AG09309 (cell line): ENCODE measurements around the gene DHRS7B.
A peak's percentile ranks its signal among the peaks of the same experiment; 100 is the strongest.

Source experiments
- DNase-seq: peaks from one replicate; pipeline ENCODE4 v3.0.0-alpha.2; 2010; ENCODE audit warnings: low read depth
- H3K4me3 ChIP-seq: 2 replicates; pipeline ENCODE4 v1.5.1; 2011; ENCODE audit warnings: mild to moderate bottlenecking, low read depth, low read length, moderate library complexity; ENCODE audit not compliant: control insufficient read depth
- TF ChIP-seq, protein P1 (sequence below): IDR thresholded peaks from 2 replicates; pipeline ENCODE4 v1.5.1; 2011; ENCODE audit warnings: mild to moderate bottlenecking, low read depth, low read length, inconsistent platforms; ENCODE audit not compliant: insufficient read depth, control insufficient read depth; ENCODE audit errors: missing control alignments

The DHRS7B gene

DNA sequence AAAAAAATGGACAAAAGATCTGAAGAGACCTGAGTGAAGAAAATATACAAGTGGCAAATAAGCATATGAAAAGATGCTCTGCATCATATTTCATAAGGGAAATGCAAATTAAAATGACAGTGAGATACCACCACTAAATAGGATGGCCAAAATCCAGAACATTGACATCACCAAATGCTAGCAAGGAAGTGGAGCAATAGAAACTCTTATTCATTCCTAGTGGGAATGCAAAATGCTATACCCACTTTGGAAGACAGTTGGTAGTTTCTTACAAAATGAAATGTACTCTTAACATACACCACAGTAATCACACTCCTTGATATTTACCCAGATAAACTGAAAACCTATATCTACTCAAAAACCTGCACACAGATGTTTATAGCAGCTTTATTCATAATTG lies 33.6 kb downstream of the DHRS7B start:
- TF ChIP-seq, protein P1, sequence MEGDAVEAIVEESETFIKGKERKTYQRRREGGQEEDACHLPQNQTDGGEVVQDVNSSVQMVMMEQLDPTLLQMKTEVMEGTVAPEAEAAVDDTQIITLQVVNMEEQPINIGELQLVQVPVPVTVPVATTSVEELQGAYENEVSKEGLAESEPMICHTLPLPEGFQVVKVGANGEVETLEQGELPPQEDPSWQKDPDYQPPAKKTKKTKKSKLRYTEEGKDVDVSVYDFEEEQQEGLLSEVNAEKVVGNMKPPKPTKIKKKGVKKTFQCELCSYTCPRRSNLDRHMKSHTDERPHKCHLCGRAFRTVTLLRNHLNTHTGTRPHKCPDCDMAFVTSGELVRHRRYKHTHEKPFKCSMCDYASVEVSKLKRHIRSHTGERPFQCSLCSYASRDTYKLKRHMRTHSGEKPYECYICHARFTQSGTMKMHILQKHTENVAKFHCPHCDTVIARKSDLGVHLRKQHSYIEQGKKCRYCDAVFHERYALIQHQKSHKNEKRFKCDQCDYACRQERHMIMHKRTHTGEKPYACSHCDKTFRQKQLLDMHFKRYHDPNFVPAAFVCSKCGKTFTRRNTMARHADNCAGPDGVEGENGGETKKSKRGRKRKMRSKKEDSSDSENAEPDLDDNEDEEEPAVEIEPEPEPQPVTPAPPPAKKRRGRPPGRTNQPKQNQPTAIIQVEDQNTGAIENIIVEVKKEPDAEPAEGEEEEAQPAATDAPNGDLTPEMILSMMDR = no peak
- DNase-seq = no peak

DNA sequence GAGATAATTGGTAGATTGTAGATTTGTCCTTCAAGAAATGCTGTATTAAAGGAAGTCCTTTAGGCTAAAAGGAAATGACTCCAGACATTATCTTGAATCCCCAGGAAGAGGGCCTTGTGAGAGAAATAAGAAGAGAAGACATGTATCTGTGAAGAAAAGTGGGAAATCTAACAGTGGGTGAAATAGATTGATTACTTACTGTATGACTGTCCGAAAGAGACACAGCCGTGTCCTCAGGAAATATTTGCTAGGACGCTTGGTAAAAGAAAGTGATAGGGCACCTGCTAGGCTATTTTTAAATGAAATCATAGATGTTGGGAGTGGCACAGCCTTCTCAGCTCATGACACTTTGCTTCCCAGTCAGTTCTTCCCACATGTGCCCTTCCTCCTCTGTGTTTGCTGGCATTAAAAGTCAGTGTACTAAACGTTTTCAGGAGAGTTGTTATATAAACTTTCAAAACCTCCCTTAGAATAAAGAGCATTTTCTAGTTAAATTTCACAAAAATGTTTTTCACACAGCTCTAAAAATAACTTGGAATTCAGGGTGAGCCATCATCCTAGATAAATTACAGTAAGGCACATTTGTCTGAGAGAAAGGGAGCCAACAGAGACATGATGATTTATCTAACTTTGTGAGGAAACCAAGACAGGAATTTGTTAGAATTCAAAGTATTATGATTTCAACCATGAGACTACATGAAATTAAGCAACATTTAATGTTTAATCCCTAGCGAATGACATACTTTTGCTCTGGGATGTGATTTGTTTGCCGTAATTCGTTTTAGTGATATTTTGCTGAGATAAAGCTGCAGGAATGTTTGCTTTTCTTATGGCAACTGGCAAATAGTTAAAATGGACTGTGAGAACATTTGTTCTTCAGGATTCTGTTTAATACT lies 35.0 kb downstream of the DHRS7B start:
- TF ChIP-seq, protein P1 = no peak
- H3K4me3 ChIP-seq = no peak overlapping the region
- peak; percentile 92 for DNase-seq

More for the DNA sequence above, 33.6 kb downstream of the DHRS7B start:
- no peak overlapping the region for H3K4me3 ChIP-seq

DNA sequence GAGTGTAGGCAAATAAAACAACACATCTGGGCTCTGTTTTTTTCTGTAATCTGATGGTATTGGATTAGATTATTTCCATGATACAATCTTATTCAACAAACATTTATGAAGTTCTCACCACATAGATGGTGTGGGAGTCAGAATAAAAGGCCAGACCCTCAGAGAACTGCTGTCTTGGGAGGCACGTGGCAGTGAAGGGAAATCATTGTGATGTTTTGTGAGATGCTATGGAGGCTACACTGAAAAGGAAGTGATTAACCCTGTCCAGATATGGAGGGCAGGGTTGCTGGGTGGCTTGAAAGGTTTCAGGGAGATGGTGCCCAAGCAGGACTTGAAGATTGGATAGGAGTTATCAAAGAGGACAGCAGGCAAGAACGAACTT lies 35.6 kb downstream of the DHRS7B start:
- DNase-seq = no peak
- TF ChIP-seq, protein P1 = no peak
- H3K4me3 ChIP-seq = no peak overlapping the region

DNA sequence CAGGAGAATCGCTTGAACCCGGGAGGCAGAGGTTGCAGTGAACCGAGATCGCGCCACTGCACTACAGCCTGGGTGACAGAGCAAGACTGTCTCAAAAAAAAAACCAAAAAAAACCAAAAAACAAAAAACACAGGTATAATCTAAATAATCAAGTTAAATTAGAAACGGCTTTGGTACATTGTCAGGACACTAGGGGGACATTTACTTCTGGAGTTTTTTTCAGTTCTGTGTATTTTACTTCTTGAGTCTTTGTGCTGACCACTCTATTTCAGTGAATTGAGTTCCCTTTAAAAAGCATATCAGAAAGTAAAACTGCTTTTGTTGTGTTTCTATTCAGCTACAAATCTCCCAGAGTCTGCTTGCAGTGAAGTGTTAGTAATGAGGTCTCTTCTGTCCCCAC lies 36.3 kb downstream of the DHRS7B start:
- TF ChIP-seq, protein P1 = no peak
- no peak for DNase-seq
- no peak overlapping the region for H3K4me3 ChIP-seq

DNA sequence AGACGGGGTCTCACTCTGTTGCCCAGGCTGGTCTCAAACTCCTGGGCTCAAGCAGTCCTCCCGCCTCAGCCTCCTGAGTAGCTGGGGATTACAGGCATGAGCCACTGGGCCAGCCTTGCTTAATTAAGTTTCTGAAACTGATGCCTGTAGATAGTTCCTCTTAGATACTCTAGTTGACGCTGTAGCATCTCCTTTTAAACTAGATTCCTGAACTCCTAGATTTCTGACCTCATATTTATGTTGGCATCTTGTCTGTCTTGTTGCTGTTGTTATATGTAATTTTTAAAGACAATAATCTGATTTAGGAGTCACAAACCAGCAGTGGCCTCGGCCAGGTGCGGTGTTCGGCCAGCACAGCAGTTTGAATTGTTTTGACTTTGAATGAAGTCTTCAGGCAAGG lies 37.5 kb downstream of the DHRS7B start:
- H3K4me3 ChIP-seq = no peak overlapping the region
- TF ChIP-seq, protein P1 = no peak
- DNase-seq = no peak

DNA sequence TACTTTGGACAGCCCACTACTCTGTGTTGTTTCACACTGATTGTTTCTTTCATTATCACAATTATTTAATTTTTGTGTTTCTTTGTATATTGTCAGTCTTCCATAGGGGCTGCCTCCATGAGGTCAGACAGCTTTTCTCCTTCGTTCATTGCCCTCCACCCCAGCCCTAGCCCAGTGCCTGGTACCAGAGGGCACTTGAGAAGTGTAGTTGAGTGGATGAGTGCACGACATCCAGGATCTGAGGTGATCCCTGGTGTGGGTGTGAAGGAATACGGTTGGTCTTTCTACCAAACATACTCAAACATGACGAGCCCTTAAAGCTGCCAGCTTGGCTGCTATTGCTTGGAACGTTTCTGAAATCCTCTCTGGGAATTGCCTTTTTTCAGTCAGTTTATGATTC lies 37.9 kb downstream of the DHRS7B start:
- H3K4me3 ChIP-seq = no peak overlapping the region
- TF ChIP-seq, protein P1 = no peak
- DNase-seq = no peak
